Smooth muscle cell (in vitro differentiated cells): ENCODE measurements around the gene DUSP6. TPM values are rescaled to one million over a fixed set of nuclear protein-coding genes. Genes with fewer than 3 reads are reported as not detected.
A peak's percentile ranks its signal among the peaks of the same experiment; 100 is the strongest.

Experiments used
- DNase-seq: peaks from one replicate; lab custom pipeline; 2025; ENCODE audit not compliant: unreplicated experiment; lab: John Stamatoyannopoulos, UW
- H2AFZ ChIP-seq: fragments of 200-600 bp; sonication (generic); 2 replicates; pipeline ENCODE4 v1.6.0; 2016; ENCODE audit warnings: antibody characterized with exemption, low read depth, mild to moderate bottlenecking
- H3F3A ChIP-seq: fragments of 200-600 bp; sonication (generic); 2 replicates; pipeline ENCODE4 v1.6.0; 2017; ENCODE audit warnings: antibody characterized with exemption, low read depth
- H3K27ac ChIP-seq: fragments of 200-600 bp; sonication (generic); 2 replicates; pipeline ENCODE4 v1.5.1; 2016; ENCODE audit warnings: low read depth, mild to moderate bottlenecking
- H3K27me3 ChIP-seq: fragments of 200-600 bp; sonication (generic); 2 replicates; pipeline ENCODE4 v1.6.1; 2016; ENCODE audit warnings: low read depth, mild to moderate bottlenecking
- H3K36me3 ChIP-seq: fragments of 200-600 bp; sonication (generic); 2 replicates; pipeline ENCODE4 v1.5.1; 2016; ENCODE audit warnings: low read depth
- H3K4me1 ChIP-seq: fragments of 200-600 bp; sonication (generic); 2 replicates; pipeline ENCODE4 v1.5.1; 2016; ENCODE audit warnings: low read depth
- H3K4me2 ChIP-seq: fragments of 200-600 bp; sonication (generic); 2 replicates; pipeline ENCODE4 v1.6.0; 2016; ENCODE audit warnings: mild to moderate bottlenecking
- H3K4me3 ChIP-seq: fragments of 200-600 bp; sonication (generic); 2 replicates; pipeline ENCODE4 v1.5.1; 2016; ENCODE audit warnings: mild to moderate bottlenecking
- H3K79me2 ChIP-seq: fragments of 200-600 bp; sonication (generic); 2 replicates; pipeline ENCODE4 v1.6.0; 2016; ENCODE audit warnings: low read depth, mild to moderate bottlenecking
- H3K9ac ChIP-seq: fragments of 200-600 bp; sonication (generic); 2 replicates; pipeline ENCODE4 v1.6.0; 2016; ENCODE audit warnings: low read depth
- H3K9me3 ChIP-seq: fragments of 200-600 bp; sonication (generic); replicated peaks from 2 replicates; pipeline ENCODE4 v1.5.1; 2016; ENCODE audit warnings: low read depth
- H4K20me1 ChIP-seq: fragments of 200-600 bp; sonication (generic); 2 replicates; pipeline ENCODE4 v1.6.0; 2016; ENCODE audit warnings: low read depth
- WGBS: methylation state at CpG from one replicate; pipeline ENCODE4 v1.1.7; 2016; ENCODE audit warnings: low lambda C conversion rate; 5-methylcytosine and 5-hydroxymethylcytosine counted together
- polyA plus RNA-seq: library from polyadenylated mRNA; unstranded; fragments of >200 nt; fragmentation: Nextera tagmentation; extraction: Ambion mirVana; gene quantifications from 2 replicates; pipeline ENCODE4 v1.2.1, GENCODE V29; 2016
- total RNA-seq: library from RNA; depleted of rRNA; stranded (reverse); fragments of >200 nt; gene quantifications from 2 replicates; pipeline ENCODE4 v1.2.3, GENCODE V29; 2014
- TF ChIP-seq, protein P1 (sequence below): fragments of 200-600 bp; sonication (generic); IDR thresholded peaks from 2 replicates; pipeline ENCODE4 v1.5.1; 2017; ENCODE audit warnings: borderline replicate concordance, mild to moderate bottlenecking, antibody characterized with exemption; ENCODE audit not compliant: insufficient read depth, poor library complexity, severe bottlenecking

Gene DUSP6
- total and polyA plus RNA-seq, 2 experiments from 2014 or later = 147 to 192 TPM

DNA sequence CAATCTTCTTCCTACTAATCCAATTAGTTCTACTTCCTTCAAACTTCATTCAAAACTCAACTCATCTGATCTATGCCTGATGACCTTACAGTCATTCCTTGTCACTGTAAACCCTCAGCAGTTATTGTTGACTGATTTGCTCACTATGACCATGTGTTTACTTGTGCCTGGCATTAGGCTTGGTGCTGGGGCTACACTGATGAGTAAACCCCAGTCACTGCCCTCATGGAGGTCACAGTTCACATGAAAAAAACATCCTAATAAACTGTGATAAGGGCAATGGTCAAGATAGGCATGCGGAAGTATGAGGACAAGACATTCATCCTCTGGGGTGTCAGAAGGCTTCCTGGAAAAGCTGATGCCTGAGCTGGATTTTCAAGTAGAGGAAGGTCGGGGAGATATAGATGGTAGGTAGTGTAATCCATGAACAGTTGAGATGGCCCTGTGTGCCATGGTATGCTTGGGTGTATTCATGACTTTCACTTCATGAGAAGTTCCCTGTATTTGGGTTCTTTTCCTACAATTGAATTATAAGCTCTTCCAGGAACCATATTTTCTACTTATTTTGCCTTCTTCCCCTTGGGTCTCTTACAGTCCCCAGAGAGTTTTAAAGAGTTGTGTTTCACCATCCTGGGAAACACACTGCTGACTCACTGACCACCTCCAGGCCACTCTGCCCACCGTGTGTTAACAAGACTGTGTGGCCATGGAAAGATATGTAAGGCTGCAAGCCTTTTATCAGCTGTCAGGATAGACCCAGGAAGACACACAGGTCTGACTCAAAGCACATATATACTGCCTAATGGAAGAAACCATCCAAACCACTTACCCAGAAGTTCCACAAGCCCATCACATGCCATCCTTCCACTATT is 38.7 kb upstream of the DUSP6 start:
- H3K4me1 ChIP-seq = peaks cover 9% of the 10 kb centered on the region
- H3K79me2 ChIP-seq = no peaks in the 10 kb centered on the region
- no peak for DNase-seq
- peak overlapping the region; percentile 54 for H3K4me2 ChIP-seq
- TF ChIP-seq, protein P1, sequence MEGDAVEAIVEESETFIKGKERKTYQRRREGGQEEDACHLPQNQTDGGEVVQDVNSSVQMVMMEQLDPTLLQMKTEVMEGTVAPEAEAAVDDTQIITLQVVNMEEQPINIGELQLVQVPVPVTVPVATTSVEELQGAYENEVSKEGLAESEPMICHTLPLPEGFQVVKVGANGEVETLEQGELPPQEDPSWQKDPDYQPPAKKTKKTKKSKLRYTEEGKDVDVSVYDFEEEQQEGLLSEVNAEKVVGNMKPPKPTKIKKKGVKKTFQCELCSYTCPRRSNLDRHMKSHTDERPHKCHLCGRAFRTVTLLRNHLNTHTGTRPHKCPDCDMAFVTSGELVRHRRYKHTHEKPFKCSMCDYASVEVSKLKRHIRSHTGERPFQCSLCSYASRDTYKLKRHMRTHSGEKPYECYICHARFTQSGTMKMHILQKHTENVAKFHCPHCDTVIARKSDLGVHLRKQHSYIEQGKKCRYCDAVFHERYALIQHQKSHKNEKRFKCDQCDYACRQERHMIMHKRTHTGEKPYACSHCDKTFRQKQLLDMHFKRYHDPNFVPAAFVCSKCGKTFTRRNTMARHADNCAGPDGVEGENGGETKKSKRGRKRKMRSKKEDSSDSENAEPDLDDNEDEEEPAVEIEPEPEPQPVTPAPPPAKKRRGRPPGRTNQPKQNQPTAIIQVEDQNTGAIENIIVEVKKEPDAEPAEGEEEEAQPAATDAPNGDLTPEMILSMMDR = no peak
- H2AFZ ChIP-seq = no peak overlapping the region
- no peaks in the 10 kb centered on the region for H3K9me3 ChIP-seq
- H3K9ac ChIP-seq = peak overlapping the region; percentile 65
- peak overlapping the region; percentile 94 for H3K27ac ChIP-seq
- H3K27me3 ChIP-seq = no peaks in the 10 kb centered on the region
- H4K20me1 ChIP-seq = no peaks in the 10 kb centered on the region
- WGBS = 39% methylated on average over 3 of the region's 3 CpGs
- peaks cover 12% of the 10 kb centered on the region for H3F3A ChIP-seq
- H3K4me3 ChIP-seq = no peak overlapping the region
- no peaks in the 10 kb centered on the region for H3K36me3 ChIP-seq

DNA sequence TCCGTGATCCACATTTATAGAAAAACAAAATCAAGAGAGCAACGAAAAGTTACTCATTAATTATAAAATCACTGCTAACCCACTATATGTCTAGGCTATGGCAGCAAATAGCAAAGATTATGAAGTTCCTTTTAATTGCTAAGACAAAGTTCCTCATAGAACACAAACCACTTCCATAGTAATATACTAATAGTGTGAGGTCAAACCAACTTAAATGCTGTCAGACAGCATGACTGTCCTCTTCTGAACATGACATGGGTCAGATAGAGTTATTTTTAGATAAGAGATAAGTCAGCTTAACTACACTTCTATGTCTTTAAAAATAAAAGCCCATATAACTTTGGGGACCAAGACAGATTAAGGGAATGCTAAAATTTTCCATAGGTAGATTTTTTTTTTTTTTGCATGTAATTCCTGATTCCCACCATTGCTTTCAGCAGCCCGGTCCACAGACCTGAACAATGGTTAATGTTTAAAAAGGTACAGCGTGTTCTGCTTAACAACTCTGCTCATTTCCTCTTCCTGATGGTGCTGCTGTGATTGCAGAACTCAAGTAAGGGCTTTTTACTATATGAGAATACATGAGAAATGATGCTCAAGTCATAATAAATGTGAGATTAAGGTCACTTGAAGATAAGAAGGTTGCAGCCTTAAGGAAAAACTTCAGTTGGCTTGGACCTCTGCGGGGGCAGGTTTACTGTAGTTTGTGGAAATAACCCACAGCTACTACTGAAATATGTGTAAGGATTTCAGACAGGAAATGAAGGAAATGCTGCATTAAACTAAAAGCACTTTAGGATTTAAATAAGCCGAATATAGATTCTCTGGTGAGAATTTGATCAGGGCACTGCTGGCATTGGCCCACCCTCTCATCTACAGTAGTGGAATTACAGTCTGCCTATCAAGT is 37.7 kb upstream of the DUSP6 start:
- Histone ChIP-seq H3K4me1 (peaks cover 14% of the 10 kb centered on the region), H3K27ac (peak overlapping the region; percentile 94), H3K27me3 (no peaks in the 10 kb centered on the region), H3K79me2 (no peaks in the 10 kb centered on the region), H4K20me1 (no peaks in the 10 kb centered on the region), H3K9ac (peak overlapping the region; percentile 65), H3K9me3 (no peaks in the 10 kb centered on the region), H3F3A (peaks cover 12% of the 10 kb centered on the region), H3K36me3 (no peaks in the 10 kb centered on the region), H2AFZ (no peak overlapping the region), H3K4me2 (peak overlapping the region; percentile 54), H3K4me3 (no peak overlapping the region)
- WGBS = 51% methylated on average over 6 of the region's 6 CpGs
- TF ChIP-seq, protein P1 = no peak
- no peak for DNase-seq

DNA sequence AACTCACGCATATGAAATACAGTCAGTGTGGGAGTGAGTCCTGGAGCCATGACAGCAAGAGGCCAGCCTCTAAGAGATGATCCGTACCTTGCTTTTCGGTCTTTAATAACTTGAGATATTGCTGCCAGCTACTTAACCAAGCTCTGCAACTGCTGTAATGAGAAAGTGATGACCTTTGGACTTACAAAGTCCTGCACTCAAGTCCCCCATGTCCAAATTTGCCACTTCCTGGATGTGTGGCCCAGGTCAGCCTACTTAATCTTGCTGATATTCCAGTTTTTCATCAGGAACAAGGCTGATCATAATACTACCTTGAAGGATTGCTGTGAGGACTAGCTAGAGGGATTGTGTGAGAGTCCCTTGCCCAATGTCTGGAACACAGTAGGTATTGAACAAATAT is 33.8 kb upstream of the DUSP6 start:
- Histone ChIP-seq H3K9ac (no peak overlapping the region), H3K79me2 (no peaks in the 10 kb centered on the region), H4K20me1 (no peaks in the 10 kb centered on the region), H3K36me3 (no peaks in the 10 kb centered on the region), H3F3A (peaks cover 9% of the 10 kb centered on the region), H3K27ac (no peak overlapping the region), H3K4me1 (peaks cover 34% of the 10 kb centered on the region), H3K27me3 (no peaks in the 10 kb centered on the region), H2AFZ (no peak overlapping the region), H3K9me3 (no peaks in the 10 kb centered on the region), H3K4me3 (no peak overlapping the region), H3K4me2 (no peak overlapping the region)
- TF ChIP-seq, protein P1 = no peak
- no peak for DNase-seq
- 28% methylated on average over 3 of the region's 3 CpGs for WGBS
